ENCODE measurements around the gene ZSCAN1.

ZSCAN1 gene

GRCh38 chr19:58067240-58067912 is 33.6 kb downstream of the ZSCAN1 start:
- no peak for DNase-seq (ENCODE audit: low read depth)
- H3K4me3 ChIP-seq (ENCODE audit: low read depth, low read length), result no peak overlapping the region

DNA sequence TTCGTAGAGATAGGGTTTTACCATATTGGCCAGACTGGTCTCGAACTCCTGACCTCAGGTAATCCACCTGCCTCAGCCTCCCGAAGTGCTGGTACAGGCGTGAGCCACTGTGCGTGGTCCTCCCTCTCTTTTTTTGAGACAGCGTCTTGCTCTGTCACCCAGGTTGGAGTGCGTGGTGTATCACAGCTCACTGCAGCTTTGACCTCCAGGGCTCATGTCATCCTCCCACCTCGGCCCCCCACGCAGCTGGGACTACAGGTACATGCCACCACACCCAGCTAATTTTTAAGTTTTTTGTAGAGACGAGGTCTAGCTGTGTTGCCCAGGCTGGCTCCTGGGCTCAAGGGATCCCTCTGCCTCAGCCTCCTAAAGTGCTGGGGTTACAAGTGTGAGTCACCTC is 46.0 kb downstream of the ZSCAN1 start:
- H3K4me3 ChIP-seq (ENCODE audit: low read depth, low read length), result no peak overlapping the region
- DNase-seq (ENCODE audit: low read depth), result no peak
- TF ChIP-seq, protein P1, sequence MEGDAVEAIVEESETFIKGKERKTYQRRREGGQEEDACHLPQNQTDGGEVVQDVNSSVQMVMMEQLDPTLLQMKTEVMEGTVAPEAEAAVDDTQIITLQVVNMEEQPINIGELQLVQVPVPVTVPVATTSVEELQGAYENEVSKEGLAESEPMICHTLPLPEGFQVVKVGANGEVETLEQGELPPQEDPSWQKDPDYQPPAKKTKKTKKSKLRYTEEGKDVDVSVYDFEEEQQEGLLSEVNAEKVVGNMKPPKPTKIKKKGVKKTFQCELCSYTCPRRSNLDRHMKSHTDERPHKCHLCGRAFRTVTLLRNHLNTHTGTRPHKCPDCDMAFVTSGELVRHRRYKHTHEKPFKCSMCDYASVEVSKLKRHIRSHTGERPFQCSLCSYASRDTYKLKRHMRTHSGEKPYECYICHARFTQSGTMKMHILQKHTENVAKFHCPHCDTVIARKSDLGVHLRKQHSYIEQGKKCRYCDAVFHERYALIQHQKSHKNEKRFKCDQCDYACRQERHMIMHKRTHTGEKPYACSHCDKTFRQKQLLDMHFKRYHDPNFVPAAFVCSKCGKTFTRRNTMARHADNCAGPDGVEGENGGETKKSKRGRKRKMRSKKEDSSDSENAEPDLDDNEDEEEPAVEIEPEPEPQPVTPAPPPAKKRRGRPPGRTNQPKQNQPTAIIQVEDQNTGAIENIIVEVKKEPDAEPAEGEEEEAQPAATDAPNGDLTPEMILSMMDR (IDR thresholded peaks at IDR 0.05; ENCODE audit: low read depth, low read length, missing control alignments), result no peak
- in situ Hi-C loops (cut with HindIII; ENCODE audit: low sequenced_read_pairs), result loop anchor here (10.0 kb wide), 1 partner anchor 95 kb away; no protein-coding TSS in a partner anchor

More at GRCh38 chr19:58067240-58067912, 33.6 kb downstream of the ZSCAN1 start:
- in situ Hi-C loops (cut with HindIII; ENCODE audit: low sequenced_read_pairs), result no loop called here
- TF ChIP-seq, protein P1 (IDR thresholded peaks at IDR 0.05; ENCODE audit: low read depth, low read length, missing control alignments), result no peak

DNA sequence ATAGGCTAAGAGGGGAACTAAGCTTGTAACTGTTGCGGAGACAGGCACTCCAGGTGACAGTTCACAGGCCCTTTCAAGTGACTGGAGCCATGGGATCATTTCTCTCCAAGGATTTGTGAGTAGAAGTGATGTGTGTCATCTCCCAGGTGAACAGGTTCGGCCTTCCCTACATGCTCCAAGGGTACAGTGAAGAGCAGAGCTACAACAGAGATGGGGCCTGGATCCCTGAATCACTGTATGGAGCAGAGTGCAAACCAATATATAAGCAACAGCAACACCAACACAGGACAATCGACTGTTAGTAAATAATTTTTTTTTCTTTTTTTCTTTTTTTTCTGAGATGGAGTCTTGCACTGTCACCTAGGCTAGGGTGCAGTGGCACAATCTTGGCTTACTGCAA is 49.2 kb downstream of the ZSCAN1 start:
- no peak overlapping the region for H3K4me3 ChIP-seq (ENCODE audit: low read depth, low read length)
- in situ Hi-C loops (cut with HindIII; ENCODE audit: low sequenced_read_pairs), result no loop called here
- no peak for DNase-seq (ENCODE audit: low read depth)
- TF ChIP-seq, protein P1 (IDR thresholded peaks at IDR 0.05; ENCODE audit: low read depth, low read length, missing control alignments), result no peak

GRCh38 chr19:58084596-58085347 is 50.9 kb downstream of the ZSCAN1 start:
- no peak overlapping the region for H3K4me3 ChIP-seq (ENCODE audit: low read depth, low read length)
- DNase-seq (ENCODE audit: low read depth), result no peak
- in situ Hi-C loops (cut with HindIII; ENCODE audit: low sequenced_read_pairs), result no loop called here
- TF ChIP-seq, protein P1 (IDR thresholded peaks at IDR 0.05; ENCODE audit: low read depth, low read length, missing control alignments), result no peak

- no peak for DNase-seq (ENCODE audit: low read depth)
- TF ChIP-seq, protein P1 (IDR thresholded peaks at IDR 0.05; ENCODE audit: low read depth, low read length, missing control alignments), result no peak
- in situ Hi-C loops (cut with HindIII; ENCODE audit: low sequenced_read_pairs), result no loop called here
- no peak overlapping the region for H3K4me3 ChIP-seq (ENCODE audit: low read depth, low read length)
Measured at GRCh38 chr19:58085348-58085875, 51.6 kb downstream of the ZSCAN1 start.

- TF ChIP-seq, protein P1 (IDR thresholded peaks at IDR 0.05; ENCODE audit: low read depth, low read length, missing control alignments), result no peak
- no peak for DNase-seq (ENCODE audit: low read depth)
- in situ Hi-C loops (cut with HindIII; ENCODE audit: low sequenced_read_pairs), result no loop called here
- H3K4me3 ChIP-seq (ENCODE audit: low read depth, low read length), result no peak overlapping the region
Measured at GRCh38 chr19:58086825-58087710, 53.2 kb downstream of the ZSCAN1 start.

Measured in astrocyte of the cerebellum (primary cell).